ENCODE data around the gene ZBTB7A.

Gene ZBTB7A

GRCh38 chr19:4014541-4015491 lies 51.9 kb downstream of the ZBTB7A start:
- Histone ChIP-seq H3K79me1 (replicated peaks; ENCODE audit: low read length, poor library complexity, severe bottlenecking) (peaks cover 50% of the 10 kb centered on the region), H3K4me1 (ENCODE audit: control insufficient read depth, insufficient read depth, low read depth, low read length) (peaks cover 54% of the 10 kb centered on the region), H3K4me3 (ENCODE audit: insufficient read depth in 1 of 2, low read depth in 1 of 2, low read length in 2 of 2) (no peak overlapping the region), H2BK5ac (ENCODE audit: low read depth, low read length, poor library complexity, severe bottlenecking) (no peak overlapping the region), H3K4me2 (ENCODE audit: low read length, poor library complexity, severe bottlenecking) (no peak overlapping the region), H4K91ac (ENCODE audit: low read length) (no peak overlapping the region), H3K27me3 (ENCODE audit: control insufficient read depth in 1 of 2, insufficient read depth in 1 of 2, low read length in 2 of 2) (no peaks in the 10 kb centered on the region), H2AK5ac (ENCODE audit: low read length, severe bottlenecking) (no peak overlapping the region), H3K9ac (ENCODE audit: low read length) (no peak overlapping the region), H2BK15ac (ENCODE audit: low read depth, poor library complexity, severe bottlenecking) (no peak overlapping the region), H3K23ac (ENCODE audit: low read length in 2 of 2) (peak overlapping the region in 1 of 2 experiments; percentile 41), H3K18ac (ENCODE audit: low read depth in 1 of 2, low read length in 2 of 2) (peak overlapping the region in 1 of 2 experiments; percentile 67), H3K36me3 (ENCODE audit: control insufficient read depth in 1 of 2, insufficient read depth in 2 of 2, low read depth in 1 of 2, low read length in 2 of 2) (peaks cover 32 to 92% of the 10 kb centered on the region in 2 experiments), H3K27ac (ENCODE audit: low read length, poor library complexity, severe bottlenecking) (no peak overlapping the region), H3K9me3 (ENCODE audit: control insufficient read depth, low read length) (no peaks in the 10 kb centered on the region), H2BK120ac (ENCODE audit: low read depth, low read length) (no peak overlapping the region), H3K4ac (ENCODE audit: low read depth in 1 of 2, low read length in 2 of 2) (peak overlapping the region; percentile 7 to 29), H3K14ac (ENCODE audit: low read length in 2 of 2) (peak overlapping the region in 1 of 2 experiments; percentile 81), H2AFZ (ENCODE audit: low read depth, low read length) (no peak overlapping the region), H2BK12ac (ENCODE audit: low read length in 2 of 2) (peak overlapping the region in 1 of 2 experiments; percentile 64), H4K8ac (ENCODE audit: low read length) (no peak overlapping the region)
- WGBS, result 77% methylated on average over 25 of the region's 25 CpGs
- no peak for DNase-seq

- Histone ChIP-seq H3K27me3 (ENCODE audit: control insufficient read depth in 1 of 2, insufficient read depth in 1 of 2, low read length in 2 of 2) (no peaks in the 10 kb centered on the region), H3K4me1 (ENCODE audit: control insufficient read depth, insufficient read depth, low read depth, low read length) (peaks cover 60% of the 10 kb centered on the region), H2BK12ac (ENCODE audit: low read length in 2 of 2) (no peak overlapping the region), H2BK120ac (ENCODE audit: low read depth, low read length) (no peak overlapping the region), H3K4me3 (ENCODE audit: insufficient read depth in 1 of 2, low read depth in 1 of 2, low read length in 2 of 2) (no peak overlapping the region), H2AK5ac (ENCODE audit: low read length, severe bottlenecking) (no peak overlapping the region), H3K4me2 (ENCODE audit: low read length, poor library complexity, severe bottlenecking) (no peak overlapping the region), H2AFZ (ENCODE audit: low read depth, low read length) (no peak overlapping the region), H3K4ac (ENCODE audit: low read depth in 1 of 2, low read length in 2 of 2) (no peak overlapping the region), H3K9ac (ENCODE audit: low read length) (no peak overlapping the region), H3K36me3 (ENCODE audit: control insufficient read depth in 1 of 2, insufficient read depth in 2 of 2, low read depth in 1 of 2, low read length in 2 of 2) (peaks cover 32 to 85% of the 10 kb centered on the region in 2 experiments), H2BK5ac (ENCODE audit: low read depth, low read length, poor library complexity, severe bottlenecking) (no peak overlapping the region), H4K91ac (ENCODE audit: low read length) (peak overlapping the region; percentile 15), H3K14ac (ENCODE audit: low read length in 2 of 2) (no peak overlapping the region), H4K8ac (ENCODE audit: low read length) (no peak overlapping the region), H3K18ac (ENCODE audit: low read depth in 1 of 2, low read length in 2 of 2) (no peak overlapping the region), H3K9me3 (ENCODE audit: control insufficient read depth, low read length) (no peaks in the 10 kb centered on the region), H2BK15ac (ENCODE audit: low read depth, poor library complexity, severe bottlenecking) (no peak overlapping the region), H3K79me1 (replicated peaks; ENCODE audit: low read length, poor library complexity, severe bottlenecking) (peaks cover 50% of the 10 kb centered on the region), H3K23ac (ENCODE audit: low read length in 2 of 2) (no peak overlapping the region), H3K27ac (ENCODE audit: low read length, poor library complexity, severe bottlenecking) (no peak overlapping the region)
- 96% methylated on average over 20 of the region's 20 CpGs for WGBS
- no peak for DNase-seq
These were observed 52.7 kb downstream of the ZBTB7A start for GRCh38 chr19:4013886-4014540.

- no peaks in the 10 kb centered on the region for H3K27me3 ChIP-seq (ENCODE audit: control insufficient read depth in 1 of 2, insufficient read depth in 1 of 2, low read length in 2 of 2)
- H3K79me1 ChIP-seq (replicated peaks; ENCODE audit: low read length, poor library complexity, severe bottlenecking), result peaks cover 45% of the 10 kb centered on the region
- H2AFZ ChIP-seq (ENCODE audit: low read depth, low read length), result no peak overlapping the region
- no peak overlapping the region for H3K4me3 ChIP-seq (ENCODE audit: insufficient read depth in 1 of 2, low read depth in 1 of 2, low read length in 2 of 2)
- H2AK5ac ChIP-seq (ENCODE audit: low read length, severe bottlenecking), result no peak overlapping the region
- H4K8ac ChIP-seq (ENCODE audit: low read length), result no peak overlapping the region
- no peak overlapping the region for H3K4me2 ChIP-seq (ENCODE audit: low read length, poor library complexity, severe bottlenecking)
- no peak overlapping the region for H2BK12ac ChIP-seq (ENCODE audit: low read length in 2 of 2)
- no peak overlapping the region for H3K23ac ChIP-seq (ENCODE audit: low read length in 2 of 2)
- H3K18ac ChIP-seq (ENCODE audit: low read depth in 1 of 2, low read length in 2 of 2), result no peak overlapping the region
- no peak overlapping the region for H2BK120ac ChIP-seq (ENCODE audit: low read depth, low read length)
- H2BK15ac ChIP-seq (ENCODE audit: low read depth, poor library complexity, severe bottlenecking), result no peak overlapping the region
- no peaks in the 10 kb centered on the region for H3K9me3 ChIP-seq (ENCODE audit: control insufficient read depth, low read length)
- H3K4me1 ChIP-seq (ENCODE audit: control insufficient read depth, insufficient read depth, low read depth, low read length), result peaks cover 60% of the 10 kb centered on the region
- no peak for DNase-seq
- no peak overlapping the region for H3K9ac ChIP-seq (ENCODE audit: low read length)
- WGBS, result 96% methylated on average over 33 of the region's 33 CpGs
- no peak overlapping the region for H2BK5ac ChIP-seq (ENCODE audit: low read depth, low read length, poor library complexity, severe bottlenecking)
- peaks cover 32 to 76% of the 10 kb centered on the region in 2 experiments for H3K36me3 ChIP-seq (ENCODE audit: control insufficient read depth in 1 of 2, insufficient read depth in 2 of 2, low read depth in 1 of 2, low read length in 2 of 2)
- H3K14ac ChIP-seq (ENCODE audit: low read length in 2 of 2), result no peak overlapping the region
- H4K91ac ChIP-seq (ENCODE audit: low read length), result no peak overlapping the region
- H3K4ac ChIP-seq (ENCODE audit: low read depth in 1 of 2, low read length in 2 of 2), result no peak overlapping the region
- no peak overlapping the region for H3K27ac ChIP-seq (ENCODE audit: low read length, poor library complexity, severe bottlenecking)
These were observed 53.6 kb downstream of the ZBTB7A start for GRCh38 chr19:4012975-4013634.

All from mesenchymal stem cell (in vitro differentiated cells and primary cell).